SK-N-MC (cell line): ENCODE data around the gene APELA.

Source experiments
- EZH2 ChIP-seq: fragments of 200-600 bp; sonication (generic); IDR thresholded peaks from one replicate; pipeline ENCODE4 v1.6.1; 2017; ENCODE audit warnings: antibody characterized with exemption
- FOXP2 ChIP-seq: optimal IDR thresholded peaks from 2 replicates; pipeline ENCODE3; 2011; ENCODE audit warnings: mild to moderate bottlenecking, moderate library complexity; ENCODE audit not compliant: insufficient read depth; ENCODE audit errors: extremely low read length, control extremely low read depth
- POLR2AphosphoS5 ChIP-seq: IDR thresholded peaks from 2 replicates; pipeline ENCODE4 v1.6.1; 2012; ENCODE audit warnings: mild to moderate bottlenecking, low read depth, low read length, borderline replicate concordance

- TF ChIP-seq POLR2AphosphoS5 (no peak), EZH2 (no peak), FOXP2 (no peak)
Measured at GRCh38 chr4:164902608-164903007, 25.6 kb downstream of the APELA start.
